Activated CD4-positive, alpha-beta T cell treated with anti-CD3 and anti-CD28 coated beads, Interleukin-2, amount 10 ng/mL, durations not matched to agents 24 days and 14 days (primary cell): ENCODE measurements around the gene HOOK1. TPM values are rescaled to one million over a fixed set of nuclear protein-coding genes. Genes with fewer than 3 reads are reported as not detected.
"Not testable (repeated sequence)": the region's sequence is repeated elsewhere in the genome, so short reads cannot be mapped to it uniquely, and the experiment has no call there.

Experiments used
- DNase-seq: peaks from one replicate; pipeline ENCODE4 v3.0.0; 2022
- H3K27ac Mint-ChIP-seq: one replicate; pipeline ENCODE4 v1.8.0; 2022; ENCODE audit warnings: mild to moderate bottlenecking, mixed read lengths
- H3K27me3 Mint-ChIP-seq: one replicate; pipeline ENCODE4 v1.8.0; 2022; ENCODE audit warnings: mixed read lengths
- H3K36me3 Mint-ChIP-seq: one replicate; pipeline ENCODE4 v1.8.0; 2022; ENCODE audit warnings: low read depth, mild to moderate bottlenecking, mixed read lengths
- H3K4me1 Mint-ChIP-seq: one replicate; pipeline ENCODE4 v1.8.0; 2021; ENCODE audit warnings: mixed read lengths
- H3K4me3 Mint-ChIP-seq: one replicate; pipeline ENCODE4 v1.8.0; 2022; ENCODE audit warnings: mild to moderate bottlenecking, moderate library complexity, mixed read lengths
- H3K9me3 Mint-ChIP-seq: one replicate; pipeline ENCODE4 v1.8.0; 2021; ENCODE audit warnings: mixed read lengths
- intact Hi-C: fragments of 100-400 bp; cut with micrococcal nuclease; formaldehyde crosslinking; loops from one replicate; pipeline ENCODE4 v1.15.1; 2023
- total RNA-seq: library from RNA; stranded (reverse); gene quantifications from 2 replicates; pipeline ENCODE4 v1.2.3, GENCODE V29; 2022

The HOOK1 gene
- total RNA-seq, 1 donor from 2014 or later: 2.1 TPM

GRCh38 chr1:59845091-59845490 lies 30.3 kb downstream of the HOOK1 start:
- H3K36me3 Mint-ChIP-seq: no peaks in the 10 kb centered on the region
- H3K4me1 Mint-ChIP-seq: no peaks in the 10 kb centered on the region
- intact Hi-C loops: no loop called here
- H3K27ac Mint-ChIP-seq: no peak overlapping the region
- no peaks in the 10 kb centered on the region for H3K9me3 Mint-ChIP-seq
- no peak for DNase-seq
- H3K4me3 Mint-ChIP-seq: no peak overlapping the region
- H3K27me3 Mint-ChIP-seq: no peaks in the 10 kb centered on the region

GRCh38 chr1:59846209-59846894 lies 31.6 kb downstream of the HOOK1 start:
- Mint-ChIP-seq H3K4me3 (no peak overlapping the region), H3K4me1 (no peaks in the 10 kb centered on the region), H3K9me3 (no peaks in the 10 kb centered on the region), H3K27ac (no peak overlapping the region), H3K27me3 (no peaks in the 10 kb centered on the region), H3K36me3 (no peaks in the 10 kb centered on the region)
- intact Hi-C loops: no loop called here
- no peak for DNase-seq

DNA sequence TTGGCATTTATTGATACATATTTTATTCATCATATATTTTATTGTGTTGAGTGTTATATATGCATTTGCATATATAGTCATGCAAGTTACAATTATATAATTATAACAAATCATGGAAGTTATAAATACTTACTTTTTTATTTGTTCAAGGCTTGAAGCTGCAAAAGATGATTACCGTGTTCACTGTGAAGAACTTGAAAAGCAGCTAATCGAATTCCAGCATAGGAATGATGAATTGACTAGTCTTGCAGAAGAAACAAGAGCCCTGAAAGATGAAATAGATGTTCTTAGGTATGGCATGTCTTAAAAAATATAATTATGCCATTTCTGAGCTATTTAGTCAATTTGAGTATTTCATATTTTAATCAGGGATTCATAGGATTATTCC lies 32.1 kb downstream of the HOOK1 start:
- intact Hi-C loops: no loop called here
- no peak overlapping the region for H3K4me3 Mint-ChIP-seq
- H3K27ac Mint-ChIP-seq: no peak overlapping the region
- no peaks in the 10 kb centered on the region for H3K9me3 Mint-ChIP-seq
- no peaks in the 10 kb centered on the region for H3K27me3 Mint-ChIP-seq
- no peaks in the 10 kb centered on the region for H3K4me1 Mint-ChIP-seq
- H3K36me3 Mint-ChIP-seq: no peaks in the 10 kb centered on the region
- no peak for DNase-seq

- H3K27ac Mint-ChIP-seq: no peak overlapping the region
- intact Hi-C loops: no loop called here
- no peak overlapping the region for H3K4me3 Mint-ChIP-seq
These were observed 37.4 kb downstream of the HOOK1 start for GRCh38 chr1:59852117-59852516.

DNA sequence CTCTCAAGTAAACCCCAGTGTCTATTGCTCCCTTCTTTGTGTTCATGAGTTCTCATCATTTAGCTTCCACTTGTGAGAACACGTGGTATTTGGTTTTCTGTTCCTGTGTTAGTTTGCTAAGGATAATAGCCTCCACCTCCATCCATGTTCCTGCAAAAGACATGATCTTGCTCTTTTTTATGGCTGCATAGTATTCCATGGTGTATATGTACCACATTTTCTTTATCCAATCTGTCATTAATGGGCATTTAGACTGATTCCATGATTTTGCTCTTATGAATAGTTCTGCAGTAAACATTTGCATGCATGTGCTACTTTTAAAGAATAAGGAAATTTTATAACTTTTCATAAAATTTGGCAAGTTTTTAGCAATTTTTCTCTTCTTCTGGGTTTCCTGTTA lies 40.5 kb downstream of the HOOK1 start:
- DNase-seq, H3K36me3 Mint-ChIP-seq, H3K4me1 Mint-ChIP-seq, intact Hi-C loops, H3K4me3 Mint-ChIP-seq, H3K27ac Mint-ChIP-seq, H3K27me3 Mint-ChIP-seq, H3K9me3 Mint-ChIP-seq: not testable (repeated sequence)

More at GRCh38 chr1:59852117-59852516, 37.4 kb downstream of the HOOK1 start:
- no peaks in the 10 kb centered on the region for H3K36me3 Mint-ChIP-seq
- no peak for DNase-seq
- H3K27me3 Mint-ChIP-seq: no peaks in the 10 kb centered on the region
- H3K9me3 Mint-ChIP-seq: no peaks in the 10 kb centered on the region
- H3K4me1 Mint-ChIP-seq: no peaks in the 10 kb centered on the region

GRCh38 chr1:59856725-59857338 lies 42.1 kb downstream of the HOOK1 start:
- Mint-ChIP-seq H3K27ac (no peak overlapping the region), H3K27me3 (no peaks in the 10 kb centered on the region), H3K4me1 (no peaks in the 10 kb centered on the region), H3K4me3 (no peak overlapping the region), H3K9me3 (no peaks in the 10 kb centered on the region), H3K36me3 (no peaks in the 10 kb centered on the region)
- intact Hi-C loops: no loop called here
- no peak for DNase-seq

GRCh38 chr1:59857679-59858354 lies 43.1 kb downstream of the HOOK1 start:
- H3K4me3 Mint-ChIP-seq: no peak overlapping the region
- H3K27ac Mint-ChIP-seq: no peak overlapping the region
- no peaks in the 10 kb centered on the region for H3K36me3 Mint-ChIP-seq
- no peaks in the 10 kb centered on the region for H3K27me3 Mint-ChIP-seq
- H3K4me1 Mint-ChIP-seq: no peaks in the 10 kb centered on the region
- intact Hi-C loops: no loop called here
- DNase-seq: no peak
- H3K9me3 Mint-ChIP-seq: no peaks in the 10 kb centered on the region

DNA sequence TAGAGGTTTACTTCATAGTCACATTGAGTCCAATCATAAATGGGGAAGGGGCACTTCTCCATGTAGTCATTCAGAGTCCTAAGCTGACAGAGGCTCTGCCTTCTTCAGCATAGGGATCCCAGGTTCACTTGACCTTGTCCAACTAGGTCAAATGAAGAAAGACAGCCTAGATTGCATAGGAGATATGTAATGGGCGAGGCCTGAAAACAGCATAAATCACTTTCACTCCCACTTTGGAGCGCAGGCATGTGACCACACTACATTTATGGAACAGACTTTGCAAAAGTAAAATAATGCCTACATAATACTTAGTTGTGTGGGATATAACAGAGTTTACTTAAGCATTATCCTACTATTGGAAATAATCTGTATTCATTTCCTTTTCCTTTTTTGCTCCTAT lies 51.7 kb downstream of the HOOK1 start:
- no peak for DNase-seq
- intact Hi-C loops: no loop called here
- Mint-ChIP-seq H3K27ac (no peak overlapping the region), H3K27me3 (no peaks in the 10 kb centered on the region), H3K36me3 (no peaks in the 10 kb centered on the region), H3K4me3 (no peak overlapping the region), H3K9me3 (no peaks in the 10 kb centered on the region), H3K4me1 (no peaks in the 10 kb centered on the region)

- intact Hi-C loops: no loop called here
- no peaks in the 10 kb centered on the region for H3K27me3 Mint-ChIP-seq
- H3K27ac Mint-ChIP-seq: no peak overlapping the region
- no peaks in the 10 kb centered on the region for H3K36me3 Mint-ChIP-seq
- no peak overlapping the region for H3K4me3 Mint-ChIP-seq
- no peaks in the 10 kb centered on the region for H3K4me1 Mint-ChIP-seq
- DNase-seq: no peak
- no peaks in the 10 kb centered on the region for H3K9me3 Mint-ChIP-seq
These were observed 57.0 kb downstream of the HOOK1 start for GRCh38 chr1:59871746-59872145.

DNA sequence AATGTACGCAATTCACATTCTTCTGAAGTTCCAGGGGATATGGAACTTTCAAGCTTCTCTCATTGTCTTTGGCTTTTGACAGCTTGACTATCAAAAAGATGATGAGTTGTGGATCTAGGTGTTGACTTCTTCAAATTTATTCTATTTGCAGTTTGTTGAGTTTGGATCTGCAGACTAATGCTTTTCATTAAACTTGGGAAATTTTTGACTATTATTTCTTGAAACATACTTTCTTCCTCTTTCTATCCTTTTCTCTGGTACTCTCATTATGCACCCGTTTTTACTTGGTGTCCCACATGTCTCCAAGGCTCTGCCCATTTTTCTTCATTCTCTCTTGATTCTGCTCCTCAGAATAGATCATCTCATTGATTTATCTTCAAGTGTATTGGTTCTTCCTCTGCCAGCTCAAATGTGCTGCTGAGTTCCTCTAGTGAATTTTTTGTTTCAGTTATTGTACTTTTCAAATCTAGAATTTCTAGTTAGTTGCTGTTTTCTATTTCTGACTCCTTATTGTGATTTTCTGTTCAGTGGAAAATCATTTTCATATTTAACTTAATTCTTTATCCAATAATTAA lies 62.4 kb downstream of the HOOK1 start:
- Mint-ChIP-seq H3K27me3 (no peaks in the 10 kb centered on the region), H3K36me3 (peaks cover 3% of the 10 kb centered on the region), H3K4me1 (no peaks in the 10 kb centered on the region)

GRCh38 chr1:59878370-59878769 lies 63.6 kb downstream of the HOOK1 start:
- no peak overlapping the region for H3K4me3 Mint-ChIP-seq
- H3K9me3 Mint-ChIP-seq: peaks cover 7% of the 10 kb centered on the region
- no peak for DNase-seq
- peaks cover 3% of the 10 kb centered on the region for H3K36me3 Mint-ChIP-seq
- no peak overlapping the region for H3K27ac Mint-ChIP-seq
- H3K27me3 Mint-ChIP-seq: peaks cover 2% of the 10 kb centered on the region
- intact Hi-C loops: no loop called here
- H3K4me1 Mint-ChIP-seq: no peaks in the 10 kb centered on the region

More for the DNA sequence above, 62.4 kb downstream of the HOOK1 start:
- intact Hi-C loops: no loop called here
- DNase-seq: no peak
- H3K27ac Mint-ChIP-seq: no peak overlapping the region
- H3K4me3 Mint-ChIP-seq: no peak overlapping the region
- peaks cover 7% of the 10 kb centered on the region for H3K9me3 Mint-ChIP-seq

GRCh38 chr1:59879574-59879973 lies 64.8 kb downstream of the HOOK1 start:
- intact Hi-C loops: loop anchor here (1.0 kb wide), 1 partner anchor 68 kb away; no protein-coding TSS in a partner anchor
- Mint-ChIP-seq H3K4me3 (no peak overlapping the region), H3K27me3 (peaks cover 2% of the 10 kb centered on the region), H3K9me3 (peaks cover 7% of the 10 kb centered on the region), H3K27ac (no peak overlapping the region), H3K4me1 (no peaks in the 10 kb centered on the region), H3K36me3 (peaks cover 3% of the 10 kb centered on the region)
- DNase-seq: peak; percentile 82

DNA sequence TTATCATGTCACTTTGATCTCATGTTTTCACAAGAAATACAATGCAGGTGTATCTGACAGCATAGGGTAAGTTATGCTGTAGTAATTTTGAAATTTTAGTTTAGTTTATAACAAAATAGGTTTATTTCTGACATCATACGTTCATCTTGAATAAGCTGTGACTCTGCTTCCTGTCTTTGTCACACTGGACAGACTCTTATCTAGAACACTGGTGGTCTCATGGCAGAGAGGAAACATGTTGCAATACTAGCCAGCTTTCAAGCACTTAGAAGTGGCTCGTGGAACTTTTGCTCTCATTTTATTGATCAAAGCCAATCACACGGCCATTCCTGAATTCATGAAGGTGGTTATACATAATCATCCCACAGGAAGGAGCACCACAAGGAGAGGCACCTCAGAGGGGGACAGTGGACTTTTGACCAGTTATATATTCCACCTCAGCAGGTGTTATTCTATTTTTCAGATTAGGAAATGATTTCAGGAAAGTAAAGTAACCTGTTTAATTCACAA lies 65.3 kb downstream of the HOOK1 start:
- Mint-ChIP-seq H3K9me3 (peaks cover 7% of the 10 kb centered on the region), H3K4me1 (no peaks in the 10 kb centered on the region), H3K27me3 (peaks cover 2% of the 10 kb centered on the region), H3K27ac (no peak overlapping the region), H3K36me3 (peaks cover 3% of the 10 kb centered on the region), H3K4me3 (no peak overlapping the region)
- intact Hi-C loops: loop anchor here (1.0 kb wide), 1 partner anchor 67 kb away; no protein-coding TSS in a partner anchor
- no peak for DNase-seq

GRCh38 chr1:59880735-59881134 lies 66.0 kb downstream of the HOOK1 start:
- Mint-ChIP-seq H3K4me3 (no peak overlapping the region), H3K36me3 (peaks cover 3% of the 10 kb centered on the region), H3K27me3 (peaks cover 2% of the 10 kb centered on the region), H3K27ac (no peak overlapping the region), H3K4me1 (no peaks in the 10 kb centered on the region), H3K9me3 (peaks cover 7% of the 10 kb centered on the region)
- intact Hi-C loops: no loop called here
- no peak for DNase-seq
